GM12873 (cell line): ENCODE results near the gene PIP4P1.

Source experiments
- TF ChIP-seq, protein P1 (sequence below): IDR thresholded peaks from 2 replicates; pipeline ENCODE4 v1.5.1; 2012; ENCODE audit warnings: low read depth, mild to moderate bottlenecking, moderate library complexity, low read length, control low read depth; ENCODE audit not compliant: insufficient read depth; ENCODE audit errors: missing control alignments

Gene PIP4P1

DNA sequence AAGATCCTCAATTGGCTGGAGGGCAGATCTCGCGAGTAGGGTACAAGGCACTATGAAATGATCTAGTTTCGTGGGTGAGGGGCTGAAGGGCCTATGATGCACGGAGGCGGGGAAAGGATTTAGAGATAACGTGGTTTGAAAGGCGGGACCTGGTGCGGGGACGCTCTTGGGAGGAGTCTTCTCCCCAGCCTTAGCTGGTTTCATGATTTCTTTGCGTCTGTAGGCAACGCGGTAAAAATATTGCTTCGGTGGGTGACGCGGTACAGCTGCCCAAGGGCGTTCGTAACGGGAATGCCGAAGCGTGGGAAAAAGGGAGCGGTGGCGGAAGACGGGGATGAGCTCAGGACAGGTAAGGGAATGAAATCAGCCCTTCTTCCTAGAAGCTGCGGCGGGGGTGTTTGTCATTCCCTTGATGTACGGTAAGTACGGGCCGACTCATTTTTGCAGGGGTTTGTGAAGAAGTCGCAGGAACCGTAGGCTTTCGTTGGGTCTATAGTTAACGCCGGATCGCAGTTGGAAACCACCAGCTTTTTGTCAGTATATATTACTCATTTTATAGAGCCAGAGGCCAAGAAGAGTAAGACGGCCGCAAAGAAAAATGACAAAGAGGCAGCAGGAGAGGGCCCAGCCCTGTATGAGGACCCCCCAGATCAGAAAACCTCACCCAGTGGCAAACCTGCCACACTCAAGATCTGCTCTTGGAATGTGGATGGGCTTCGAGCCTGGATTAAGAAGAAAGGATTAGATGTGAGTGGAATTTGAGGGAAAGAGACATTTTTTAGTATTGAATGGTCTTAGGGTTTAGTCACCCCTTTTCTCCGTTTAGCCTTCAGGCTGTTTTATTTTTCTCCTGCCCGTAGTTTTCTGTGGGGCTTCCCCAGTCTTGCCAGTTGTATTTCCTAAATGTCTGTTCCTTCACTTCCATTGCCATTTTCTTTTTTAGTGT, 5.6 kb downstream of the PIP4P1 start:
- TF ChIP-seq, protein P1, sequence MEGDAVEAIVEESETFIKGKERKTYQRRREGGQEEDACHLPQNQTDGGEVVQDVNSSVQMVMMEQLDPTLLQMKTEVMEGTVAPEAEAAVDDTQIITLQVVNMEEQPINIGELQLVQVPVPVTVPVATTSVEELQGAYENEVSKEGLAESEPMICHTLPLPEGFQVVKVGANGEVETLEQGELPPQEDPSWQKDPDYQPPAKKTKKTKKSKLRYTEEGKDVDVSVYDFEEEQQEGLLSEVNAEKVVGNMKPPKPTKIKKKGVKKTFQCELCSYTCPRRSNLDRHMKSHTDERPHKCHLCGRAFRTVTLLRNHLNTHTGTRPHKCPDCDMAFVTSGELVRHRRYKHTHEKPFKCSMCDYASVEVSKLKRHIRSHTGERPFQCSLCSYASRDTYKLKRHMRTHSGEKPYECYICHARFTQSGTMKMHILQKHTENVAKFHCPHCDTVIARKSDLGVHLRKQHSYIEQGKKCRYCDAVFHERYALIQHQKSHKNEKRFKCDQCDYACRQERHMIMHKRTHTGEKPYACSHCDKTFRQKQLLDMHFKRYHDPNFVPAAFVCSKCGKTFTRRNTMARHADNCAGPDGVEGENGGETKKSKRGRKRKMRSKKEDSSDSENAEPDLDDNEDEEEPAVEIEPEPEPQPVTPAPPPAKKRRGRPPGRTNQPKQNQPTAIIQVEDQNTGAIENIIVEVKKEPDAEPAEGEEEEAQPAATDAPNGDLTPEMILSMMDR, result no peak

DNA sequence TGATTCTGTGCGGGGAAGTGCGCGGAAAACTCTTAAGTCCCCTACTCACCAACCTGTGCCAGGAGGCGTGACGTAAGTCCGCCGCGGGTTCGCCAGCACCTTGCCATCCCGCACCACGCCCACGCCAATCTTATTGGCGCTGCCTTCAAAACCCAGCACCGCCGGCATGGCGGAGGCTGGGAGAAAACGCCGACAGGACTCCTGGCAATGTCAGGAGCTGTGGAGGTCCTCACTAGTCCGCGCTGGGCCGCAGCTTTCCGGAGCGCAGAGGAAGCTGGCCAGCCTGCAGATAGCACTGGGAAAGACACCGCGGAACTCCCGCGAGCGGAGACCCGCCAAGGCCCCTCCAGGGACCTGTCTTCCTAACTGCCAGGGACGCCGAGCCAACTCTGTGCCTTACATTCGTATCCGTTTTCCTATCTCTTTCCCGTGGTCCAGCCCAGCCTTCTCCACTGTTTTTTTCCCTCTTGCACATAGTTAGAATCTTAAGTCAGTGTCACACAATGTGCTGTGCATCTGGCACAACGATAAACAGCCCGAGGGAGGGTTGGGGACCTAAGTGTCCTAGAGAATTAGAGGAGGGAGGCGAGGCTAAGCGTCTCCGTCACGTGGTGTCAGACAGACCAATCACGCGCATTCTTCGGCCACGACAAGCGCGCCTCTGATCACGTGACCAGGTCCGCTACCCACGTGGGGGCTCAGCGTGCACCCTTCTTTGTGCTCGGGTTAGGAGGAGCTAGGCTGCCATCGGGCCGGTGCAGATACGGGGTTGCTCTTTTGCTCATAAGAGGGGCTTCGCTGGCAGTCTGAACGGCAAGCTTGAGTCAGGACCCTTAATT, 6.5 kb downstream of the PIP4P1 start, which contains the start of the genes APEX1 and OSGEP:
APEX1 (plus strand) TSS at position 711 of the 839 bp plus-strand sequence. CDS start 420 bp downstream, outside the sequence.
OSGEP (minus strand) TSS at position 297 of the 839 bp plus-strand sequence; CDS start at position 168, 129 bp downstream.
- TF ChIP-seq, protein P1, result no peak

DNA sequence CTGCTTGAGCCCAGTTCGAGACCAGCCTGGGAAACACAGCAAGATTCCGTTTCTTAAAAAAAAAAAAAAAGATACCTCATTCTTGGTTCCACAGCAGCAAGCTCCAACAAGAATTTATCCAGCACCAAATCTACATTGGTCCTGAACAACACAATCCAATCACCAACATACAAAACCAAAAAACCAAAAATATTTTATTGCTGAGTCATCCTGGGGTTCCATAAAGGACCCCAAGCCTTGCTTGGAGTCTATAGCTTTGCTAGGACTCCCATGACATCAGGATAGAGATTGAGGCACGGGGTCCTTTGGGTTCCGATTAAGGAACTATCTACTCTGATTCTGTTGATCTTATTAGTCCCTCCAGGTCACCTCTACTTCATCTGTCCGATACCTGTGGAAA, 14.3 kb downstream of the PIP4P1 start:
- TF ChIP-seq, protein P1, result no peak

DNA sequence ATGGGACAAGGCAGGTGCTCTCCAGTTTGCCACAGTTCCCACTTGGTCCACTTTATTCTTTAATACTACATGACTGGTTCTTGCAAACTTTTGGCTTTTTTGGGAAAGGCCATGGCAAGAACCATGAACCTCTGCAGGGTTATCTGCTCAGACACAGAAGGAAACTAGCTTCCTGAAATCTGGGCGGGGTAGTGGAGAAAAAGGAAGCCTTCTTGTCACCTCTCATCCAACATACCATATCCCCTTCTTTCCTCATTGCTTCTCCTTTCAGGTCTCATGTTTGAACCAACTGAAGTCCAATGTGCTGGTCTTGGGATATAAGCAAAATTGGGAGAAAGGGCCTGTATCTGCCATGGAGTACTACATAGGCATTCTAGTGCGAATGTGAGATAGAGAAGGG, 19.8 kb downstream of the PIP4P1 start:
- TF ChIP-seq, protein P1, result no peak

DNA sequence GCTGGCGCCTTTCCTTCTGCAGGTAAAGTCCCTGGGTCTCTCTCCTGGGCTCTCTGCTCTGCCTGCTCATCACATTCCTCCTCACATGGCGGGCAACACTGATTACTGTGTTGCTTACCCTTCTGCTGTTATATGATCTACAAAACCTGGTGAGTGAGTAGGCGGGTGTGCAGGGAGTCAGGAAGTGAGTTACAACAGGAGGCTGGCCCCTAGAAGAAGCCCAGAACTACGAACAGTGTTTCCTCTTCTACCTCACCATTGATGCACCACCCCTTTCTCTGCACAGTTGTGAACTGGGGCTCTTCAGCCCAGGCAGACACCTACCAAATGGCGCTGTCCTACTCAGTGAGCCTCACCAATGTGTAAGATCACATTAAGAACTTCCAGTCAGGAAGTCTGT, 20.4 kb downstream of the PIP4P1 start:
- TF ChIP-seq, protein P1, result no peak

DNA sequence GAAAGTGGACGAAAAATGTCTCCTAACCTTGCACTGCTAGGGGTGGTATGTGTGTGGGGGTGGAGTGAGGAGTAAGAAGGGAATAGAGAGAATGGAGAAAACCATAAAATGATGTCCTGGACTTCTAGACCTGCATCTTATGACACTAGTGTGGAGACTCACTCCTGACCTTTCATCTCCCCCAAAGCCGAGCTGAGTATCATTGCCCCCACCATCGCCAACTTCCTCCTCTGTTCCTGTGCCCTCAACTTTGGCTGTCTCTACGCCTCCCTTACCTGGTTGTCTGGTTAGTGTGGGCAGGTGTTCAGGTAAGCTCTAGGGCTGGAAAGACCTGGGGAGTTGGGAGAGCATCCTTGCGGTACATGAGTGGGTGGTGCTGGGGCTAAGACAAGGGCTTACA, 20.8 kb downstream of the PIP4P1 start:
- TF ChIP-seq, protein P1, result no peak

DNA sequence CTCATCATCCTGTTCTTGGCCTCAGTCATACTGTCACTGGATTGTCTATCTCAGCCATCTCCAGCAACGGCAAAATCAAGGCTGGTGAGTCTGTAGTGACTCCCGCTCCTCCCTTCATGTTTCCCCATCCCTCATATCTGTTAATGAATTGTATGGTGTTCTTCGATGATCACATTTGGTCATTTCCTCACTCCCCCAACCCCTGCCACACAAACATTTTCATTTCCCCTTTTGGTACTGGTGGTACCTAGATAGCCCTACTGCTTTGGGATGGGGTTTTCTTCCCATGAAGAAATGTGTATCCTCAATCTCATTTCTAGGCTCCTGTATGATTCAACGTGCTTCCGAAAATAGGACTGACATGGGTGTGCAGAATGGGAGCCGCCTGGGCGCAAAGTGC, 22.6 kb downstream of the PIP4P1 start:
- TF ChIP-seq, protein P1, result no peak
